Stimulated activated CD8-positive, alpha-beta memory T cell treated with anti-CD3 and anti-CD28 coated beads, Interleukin-15, amount 100 ng/mL, for 1 hour (primary cell): ENCODE data around the gene DCST2.

Experiments used
- DNase-seq: peaks from one replicate; pipeline ENCODE4 v3.0.0-alpha.2; 2020; ENCODE audit warnings: low read depth

The DCST2 gene

DNA sequence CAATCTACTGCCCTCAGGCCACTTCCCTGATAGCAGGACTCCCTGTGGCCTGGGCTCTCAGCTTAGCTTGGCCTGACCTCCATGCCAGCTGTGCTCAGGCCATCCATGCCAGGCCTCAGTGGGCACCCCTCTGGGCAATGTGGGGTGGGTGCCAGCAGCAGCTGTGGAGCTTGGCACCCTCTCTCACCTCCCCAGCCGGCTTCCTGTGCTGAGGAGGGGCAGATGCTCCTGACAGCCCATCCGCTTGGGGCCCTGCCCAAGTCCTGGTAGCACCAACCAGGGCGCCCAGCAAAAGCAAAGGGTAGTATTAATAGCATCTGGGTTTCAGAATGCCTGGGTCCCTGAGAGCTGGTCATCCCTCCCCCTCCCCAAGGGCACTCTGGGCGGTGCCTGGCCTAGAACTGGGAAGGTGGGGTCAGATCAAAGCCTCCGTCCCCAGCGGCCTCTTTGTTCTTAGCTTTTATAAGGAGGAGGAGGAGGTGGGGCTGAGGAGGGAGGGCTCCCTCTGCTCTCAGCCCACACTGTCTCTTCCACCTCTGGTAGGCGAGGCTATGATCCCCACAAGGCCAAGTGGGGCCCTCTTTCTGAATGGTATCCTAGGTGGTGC, 36.1 kb upstream of the DCST2 start:
- DNase-seq = no peak

DNA sequence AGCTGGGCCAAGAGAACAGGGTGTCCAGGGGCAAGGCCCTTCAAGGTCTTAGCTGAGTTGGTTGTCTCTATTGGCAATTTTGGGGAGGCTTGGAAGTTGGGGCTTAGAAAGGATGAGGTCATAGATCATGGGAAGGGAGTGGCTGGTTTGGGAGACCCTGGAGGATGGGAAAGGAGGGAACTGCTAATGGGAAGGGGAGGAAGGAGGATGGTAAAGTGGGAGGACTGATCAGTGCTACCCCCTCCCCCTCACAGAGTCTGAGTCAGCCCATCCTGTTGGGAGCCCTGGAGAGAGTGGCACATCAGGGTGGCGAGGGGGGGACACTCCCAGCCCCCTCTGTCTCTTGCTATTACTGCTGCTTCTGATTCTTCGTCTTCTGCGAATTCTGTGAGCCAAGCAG, 35.0 kb upstream of the DCST2 start:
- no peak for DNase-seq

DNA sequence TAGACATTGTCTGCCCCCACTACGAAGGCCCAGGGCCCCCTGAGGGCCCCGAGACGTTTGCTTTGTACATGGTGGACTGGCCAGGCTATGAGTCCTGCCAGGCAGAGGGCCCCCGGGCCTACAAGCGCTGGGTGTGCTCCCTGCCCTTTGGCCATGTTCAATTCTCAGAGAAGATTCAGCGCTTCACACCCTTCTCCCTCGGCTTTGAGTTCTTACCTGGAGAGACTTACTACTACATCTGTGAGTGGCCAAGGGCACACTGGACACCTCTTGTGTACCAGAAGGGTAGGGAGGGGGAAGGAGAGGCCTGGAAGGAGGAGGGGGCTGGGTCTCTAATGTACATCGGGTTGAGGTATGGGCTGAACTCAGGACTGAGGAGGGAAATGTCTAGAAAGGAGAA, 33.2 kb upstream of the DCST2 start:
- no peak for DNase-seq

DNA sequence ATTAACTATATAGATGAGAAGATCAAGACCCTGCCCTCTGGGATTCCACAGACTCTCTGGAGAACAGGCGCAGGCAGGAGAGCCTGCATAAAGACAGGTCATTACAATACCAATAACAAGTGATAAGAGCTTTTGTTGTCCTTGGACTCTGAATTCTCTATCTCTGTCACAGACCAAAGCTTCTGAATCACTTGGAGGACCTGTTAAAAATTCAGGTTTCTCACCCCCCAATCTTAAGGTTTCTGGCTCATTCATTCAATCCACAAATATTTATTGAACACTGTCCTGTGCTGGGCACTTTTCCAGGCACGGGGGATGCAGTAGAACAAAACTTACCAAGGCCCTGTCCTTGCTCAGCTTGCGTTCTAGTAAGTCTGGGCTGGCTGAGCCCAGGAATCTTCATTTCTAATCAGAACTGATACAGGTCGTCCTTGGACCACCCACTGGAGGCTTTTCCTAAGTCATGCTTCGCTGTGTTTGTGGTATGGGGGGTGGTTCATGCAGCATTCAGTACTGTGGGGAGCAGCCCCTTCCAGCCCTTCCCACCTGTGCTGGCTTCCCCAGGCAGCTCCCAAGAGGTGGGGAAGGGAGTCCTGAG, 31.4 kb upstream of the DCST2 start:
- no peak for DNase-seq

DNA sequence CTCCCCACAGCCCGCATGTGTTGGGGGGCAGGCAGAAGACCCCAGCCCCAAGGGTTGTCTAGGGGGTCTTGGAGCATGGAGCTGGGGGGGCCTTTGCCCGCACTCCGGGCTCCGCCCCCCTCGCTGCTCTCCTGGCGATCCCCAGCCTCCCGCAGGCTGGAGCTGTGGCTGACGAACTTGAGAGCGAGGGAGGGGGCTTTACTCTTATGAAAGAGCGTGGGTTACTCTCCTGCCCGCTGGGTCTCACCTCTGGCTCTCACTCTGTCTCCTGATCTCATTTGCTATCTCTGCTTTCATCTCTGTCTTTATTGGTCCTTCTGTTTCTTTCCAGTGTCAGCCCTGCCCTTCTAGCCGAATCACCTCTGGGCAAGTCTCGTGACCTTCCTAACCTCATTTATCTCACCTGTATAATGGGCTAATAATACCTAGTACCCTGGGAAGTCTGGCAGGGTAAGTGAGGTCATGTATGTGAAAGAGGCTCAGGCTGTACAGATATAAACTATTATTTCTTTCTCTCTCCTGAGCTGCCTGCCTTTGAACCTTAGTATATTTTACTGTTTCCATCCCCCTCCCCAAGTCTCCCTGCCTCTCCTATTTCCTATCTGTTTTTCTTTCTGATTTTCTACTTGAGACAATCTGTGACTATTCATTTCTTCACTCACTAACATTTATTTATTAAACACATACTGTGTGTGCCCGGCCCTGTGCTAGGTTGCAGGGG, 30.7 kb upstream of the DCST2 start:
- no peak for DNase-seq

DNA sequence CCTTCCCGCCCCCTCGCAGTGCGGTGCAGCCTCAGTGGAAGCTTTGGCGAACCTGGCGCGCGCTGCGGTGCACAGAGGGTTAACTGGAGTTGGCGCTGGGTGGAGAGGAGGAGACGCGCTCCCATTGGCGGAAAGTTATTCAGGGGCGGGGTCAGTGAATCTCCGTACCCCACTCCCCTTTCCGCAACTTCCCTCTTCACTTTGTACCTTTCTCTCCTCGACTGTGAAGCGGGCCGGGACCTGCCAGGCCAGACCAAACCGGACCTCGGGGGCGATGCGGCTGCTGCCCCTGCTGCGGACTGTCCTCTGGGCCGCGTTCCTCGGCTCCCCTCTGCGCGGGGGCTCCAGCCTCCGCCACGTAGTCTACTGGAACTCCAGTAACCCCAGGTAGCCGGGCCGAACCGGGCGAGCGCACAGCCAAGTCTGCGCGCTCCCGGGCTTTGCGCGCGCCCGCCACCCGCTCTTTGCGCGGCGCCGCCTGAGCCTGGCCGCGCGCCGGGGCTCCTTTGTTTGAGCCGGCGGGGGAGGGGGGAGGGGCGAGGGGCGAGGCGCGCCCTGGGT, 30.0 kb upstream of the DCST2 start, which contains the start of gene EFNA4:
TSS of gene EFNA4 (plus strand) at position 191 of the 561 bp plus-strand sequence. CDS start at position 275, 84 bp downstream.
- peak; percentile 70 for DNase-seq

DNA sequence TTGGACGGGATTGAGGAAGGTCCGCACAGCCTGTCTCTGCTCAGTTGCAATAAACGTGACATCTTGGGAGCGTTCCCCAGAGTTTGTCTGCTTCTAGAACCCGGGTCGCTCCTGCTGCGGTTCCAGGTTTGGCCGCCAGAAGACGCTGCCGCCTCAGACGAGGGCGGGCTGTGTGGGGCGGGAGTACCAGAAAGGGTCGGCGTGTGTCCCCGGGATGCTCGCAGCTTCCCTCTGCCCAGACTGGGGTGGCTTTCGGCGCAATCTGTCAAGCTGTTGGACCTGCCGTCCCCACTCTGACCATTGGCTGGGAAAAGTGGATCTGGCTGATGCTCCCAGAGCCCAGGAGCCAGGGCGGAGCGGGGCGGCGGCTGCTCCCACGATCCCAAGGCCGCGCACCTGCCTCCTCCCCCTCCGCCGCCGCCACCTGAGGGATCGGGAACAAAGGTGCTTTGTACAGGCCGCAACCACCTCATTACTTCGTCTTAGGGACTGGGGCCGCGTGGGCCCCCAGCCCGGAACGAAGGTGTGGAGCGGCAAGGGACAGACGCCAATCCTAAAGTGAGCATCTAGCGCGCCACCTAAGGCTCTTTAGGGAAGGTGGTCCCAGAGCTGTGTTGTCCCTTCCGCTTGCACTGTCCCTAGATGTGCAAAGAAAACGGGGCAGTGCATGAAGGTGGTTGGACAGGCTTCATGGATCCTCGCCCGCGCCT, 29.3 kb upstream of the DCST2 start:
- peak; percentile 68 for DNase-seq

DNA sequence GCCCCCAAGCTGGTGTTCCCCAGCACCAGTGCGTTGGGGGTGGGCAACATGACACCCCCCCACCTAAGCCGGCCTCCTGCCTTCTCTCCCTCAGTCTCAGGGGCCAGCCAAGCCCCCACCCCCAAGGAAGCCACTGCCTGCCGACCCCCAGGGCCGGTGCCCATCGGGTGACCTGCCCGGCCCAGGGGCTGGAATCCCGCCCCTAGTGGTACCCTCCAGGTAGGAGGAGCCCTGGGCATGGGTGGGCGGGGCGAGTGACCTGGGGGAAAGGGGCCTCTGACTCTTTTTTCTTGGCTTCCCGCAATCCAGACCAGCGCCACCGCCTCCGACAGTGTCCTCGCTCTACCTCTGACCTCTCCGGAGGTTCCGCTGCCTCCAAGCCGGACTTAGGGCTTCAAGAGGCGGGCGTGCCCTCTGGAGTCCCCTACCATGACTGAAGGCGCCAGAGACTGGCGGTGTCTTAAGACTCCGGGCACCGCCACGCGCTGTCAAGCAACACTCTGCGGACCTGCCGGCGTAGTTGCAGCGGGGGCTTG, 28.6 kb upstream of the DCST2 start:
- DNase-seq = no peak

DNA sequence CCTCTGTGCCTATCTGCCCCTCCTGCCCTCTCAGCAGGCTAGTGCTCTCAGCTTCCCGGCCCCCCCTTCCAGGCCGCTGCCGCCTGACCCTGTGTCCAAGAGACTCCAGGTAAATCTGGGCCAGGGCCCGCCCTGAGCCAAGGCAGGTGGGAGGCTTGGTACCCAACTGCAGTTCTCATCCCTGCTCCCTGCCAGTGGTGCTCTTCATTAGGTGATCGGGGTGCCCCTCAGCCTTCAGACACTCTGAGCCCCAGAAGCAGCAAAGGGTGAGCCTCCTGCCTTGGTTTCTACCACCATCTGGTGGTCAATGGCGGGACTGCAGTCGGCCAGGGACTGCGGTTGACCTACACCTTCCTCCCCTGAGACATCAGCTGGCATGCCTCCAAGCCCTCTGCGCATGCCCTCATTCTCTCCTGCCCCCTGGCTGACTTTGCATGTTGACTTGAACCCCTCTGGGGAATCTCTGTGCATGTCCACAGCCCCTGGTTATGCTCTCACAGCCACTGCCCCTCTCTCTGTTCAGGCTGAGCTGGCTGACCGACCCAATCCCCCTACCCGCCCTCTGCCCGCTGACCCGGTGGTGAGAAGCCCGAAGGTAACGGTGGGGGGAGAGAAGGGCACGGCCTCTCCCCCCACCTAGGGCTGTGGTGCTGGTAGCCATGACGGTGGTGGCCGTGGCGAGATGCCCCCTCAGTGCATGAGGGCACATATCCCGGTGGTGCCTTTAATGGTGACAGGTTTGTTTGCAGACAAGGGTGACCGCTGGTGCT, 28.0 kb upstream of the DCST2 start:
- DNase-seq = peak; percentile 95

DNA sequence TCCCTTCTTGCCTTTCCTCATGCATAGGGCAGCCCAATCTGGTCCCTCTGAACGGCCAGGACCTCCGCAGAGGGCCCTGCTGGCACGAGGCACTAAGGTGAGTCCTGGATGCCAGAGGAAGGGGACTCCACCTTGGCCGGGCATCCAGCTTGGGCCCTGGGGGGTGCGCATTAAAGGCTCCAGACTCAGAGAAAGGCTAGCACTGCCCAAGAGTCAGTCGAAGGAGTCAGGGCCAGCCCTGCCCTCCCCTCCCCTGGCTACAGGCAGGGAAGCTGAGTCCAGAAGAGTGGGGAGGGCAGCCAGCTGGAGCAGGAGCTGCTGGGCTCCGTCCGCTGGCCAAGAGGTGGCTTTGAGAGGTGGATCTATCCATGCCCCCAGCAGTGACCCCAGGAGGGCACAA, 27.2 kb upstream of the DCST2 start:
- DNase-seq = no peak

DNA sequence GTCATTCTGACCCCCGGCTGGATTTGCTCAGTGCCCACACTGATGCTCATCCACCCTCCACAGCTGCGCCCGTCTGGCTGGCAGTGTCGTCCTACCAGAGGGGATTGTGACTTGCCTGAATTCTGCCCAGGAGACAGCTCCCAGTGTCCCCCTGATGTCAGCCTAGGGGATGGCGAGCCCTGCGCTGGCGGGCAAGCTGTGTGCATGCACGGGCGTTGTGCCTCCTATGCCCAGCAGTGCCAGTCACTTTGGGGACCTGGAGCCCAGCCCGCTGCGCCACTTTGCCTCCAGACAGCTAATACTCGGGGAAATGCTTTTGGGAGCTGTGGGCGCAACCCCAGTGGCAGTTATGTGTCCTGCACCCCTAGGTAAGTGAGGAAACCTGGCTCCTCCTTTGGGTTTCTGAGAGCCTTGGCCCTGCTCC, 24.2 kb upstream of the DCST2 start:
- DNase-seq = no peak

DNA sequence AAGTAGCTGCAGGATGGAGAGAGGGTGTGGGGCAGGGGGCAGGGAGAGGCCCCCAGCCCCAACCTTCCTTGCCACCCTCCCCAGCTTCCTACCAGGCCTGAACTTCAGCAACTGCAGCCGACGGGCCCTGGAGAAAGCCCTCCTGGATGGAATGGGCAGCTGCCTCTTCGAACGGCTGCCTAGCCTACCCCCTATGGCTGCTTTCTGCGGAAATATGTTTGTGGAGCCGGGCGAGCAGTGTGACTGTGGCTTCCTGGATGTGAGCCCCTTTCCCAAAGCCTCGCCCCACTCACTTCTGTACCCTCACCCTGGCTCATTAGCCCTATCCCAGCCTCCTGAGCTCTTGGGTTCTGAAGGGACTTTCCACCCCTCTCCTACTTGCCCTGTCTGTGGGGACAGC, 23.5 kb upstream of the DCST2 start:
- DNase-seq = no peak

DNA sequence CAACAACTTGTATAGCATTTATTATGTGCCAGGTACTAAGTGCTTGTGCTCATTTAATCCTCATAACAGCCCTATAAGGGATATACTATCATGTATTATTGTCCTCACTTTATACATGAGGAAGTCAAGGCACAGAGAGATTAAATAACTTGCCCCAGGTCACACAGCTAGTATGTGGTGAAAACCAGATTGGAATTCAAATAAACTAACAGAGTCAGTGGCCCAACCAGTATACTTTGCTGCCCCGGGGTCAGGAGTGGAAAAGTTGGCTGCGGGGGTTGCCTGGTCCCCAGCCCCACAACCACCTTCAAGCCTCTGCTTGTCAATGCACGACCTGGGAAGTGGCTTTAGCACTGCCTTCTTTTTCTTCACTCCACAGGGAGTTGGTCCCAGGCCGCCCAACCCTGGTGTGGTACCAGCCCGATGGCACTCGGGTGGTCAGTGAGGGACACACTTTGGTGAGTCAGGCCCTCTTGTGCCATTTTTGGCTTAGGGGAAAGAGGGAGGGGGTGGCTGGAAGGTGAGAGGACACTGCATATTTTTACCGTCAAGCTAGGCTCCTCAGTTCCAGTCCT, 20.0 kb upstream of the DCST2 start:
- DNase-seq = no peak

DNA sequence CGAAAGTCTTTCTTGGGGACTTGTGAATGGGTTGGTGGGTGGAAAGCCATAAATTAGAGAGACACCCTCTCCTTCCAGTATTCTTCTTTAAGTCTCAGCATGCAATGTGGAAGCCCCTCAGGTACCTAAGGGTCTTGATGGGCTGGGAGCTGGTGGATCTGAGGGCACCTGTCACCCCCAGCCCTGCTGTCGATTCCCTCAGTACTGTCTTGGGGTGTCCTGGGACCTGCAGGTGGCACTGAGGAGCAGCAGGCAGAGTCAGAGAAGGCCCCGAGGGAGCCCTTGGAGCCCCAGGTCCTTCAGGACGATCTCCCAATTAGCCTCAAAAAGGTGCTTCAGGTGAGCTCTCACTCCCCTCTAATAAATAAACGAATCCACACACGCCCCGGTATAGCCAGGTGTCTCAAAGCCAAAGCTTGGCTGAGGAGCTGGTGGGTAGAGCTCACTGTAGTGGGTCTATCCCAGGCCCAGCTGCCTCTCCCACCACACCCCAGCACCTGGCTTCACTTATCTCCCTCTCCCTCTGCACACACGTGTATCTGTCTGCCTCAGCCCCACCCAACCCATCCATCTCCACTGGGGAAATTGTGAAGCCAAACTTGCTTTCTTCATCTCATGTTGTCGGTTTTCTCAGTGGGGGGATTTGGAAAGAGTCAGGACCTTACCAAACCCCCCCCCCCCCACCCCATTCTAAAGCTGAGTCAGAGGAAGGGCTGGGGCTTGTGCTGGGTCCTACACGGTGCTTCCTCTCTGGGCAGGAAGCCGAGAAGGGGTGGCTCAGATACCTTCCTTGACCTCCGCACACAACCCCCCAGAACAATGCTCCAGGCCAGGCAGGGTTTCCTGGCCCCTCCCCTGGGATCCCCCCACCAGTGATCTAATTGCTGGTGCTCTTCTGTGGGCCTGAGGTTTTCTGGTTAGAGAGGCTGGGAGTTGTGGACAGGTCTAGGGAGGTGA, 19.1 kb upstream of the DCST2 start:
- no peak for DNase-seq

DNA sequence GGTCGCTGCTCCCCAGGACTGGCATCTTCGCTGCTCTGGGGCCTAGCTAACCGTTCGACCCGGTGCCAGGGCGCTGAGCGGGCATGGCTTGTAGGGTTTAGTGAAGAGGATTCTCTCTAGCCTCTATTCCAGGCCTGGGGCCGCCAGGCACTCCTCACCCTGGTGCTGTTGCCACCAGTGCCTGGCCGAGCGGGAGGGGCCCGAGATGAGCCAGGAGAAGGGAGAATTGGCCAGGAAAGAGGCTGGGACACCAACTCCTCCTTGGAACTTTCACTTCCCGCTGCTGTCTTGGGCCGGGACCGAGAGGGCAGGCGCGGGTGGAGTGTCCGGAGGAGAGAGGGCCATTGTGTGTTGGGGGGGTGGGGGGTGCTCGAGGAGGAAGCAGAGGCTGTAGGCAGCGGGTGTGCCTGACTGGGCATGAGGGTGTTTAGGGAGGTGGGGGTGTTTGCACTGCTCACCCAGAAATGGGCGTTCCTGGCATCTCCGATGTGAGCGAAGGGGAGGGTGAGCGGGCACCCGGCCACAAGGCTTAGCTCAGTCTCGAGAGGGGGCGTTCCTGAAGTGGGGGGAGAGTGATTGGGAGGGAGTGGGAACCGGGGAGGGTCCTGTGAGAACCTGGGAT, 18.3 kb upstream of the DCST2 start:
- no peak for DNase-seq

DNA sequence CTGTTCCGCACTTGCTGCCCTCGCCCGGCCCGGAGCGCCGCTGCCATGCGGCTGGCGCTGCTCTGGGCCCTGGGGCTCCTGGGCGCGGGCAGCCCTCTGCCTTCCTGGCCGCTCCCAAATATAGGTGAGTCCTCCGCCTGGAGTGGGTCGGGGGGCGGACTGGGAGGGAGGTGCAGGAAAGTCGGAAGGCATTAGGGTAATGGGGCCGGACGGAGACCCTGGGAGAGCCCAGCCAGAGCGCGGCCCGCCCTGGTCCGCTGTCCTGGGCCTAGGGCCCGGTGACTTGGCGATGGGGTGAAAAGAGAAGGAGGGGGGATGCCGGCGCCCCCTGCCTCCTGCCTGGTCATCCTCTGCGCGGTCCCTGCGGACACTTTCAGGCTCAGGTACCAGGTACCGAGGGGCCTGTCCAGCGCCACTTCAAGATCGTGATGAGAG, 17.8 kb upstream of the DCST2 start:
- DNase-seq = no peak

DNA sequence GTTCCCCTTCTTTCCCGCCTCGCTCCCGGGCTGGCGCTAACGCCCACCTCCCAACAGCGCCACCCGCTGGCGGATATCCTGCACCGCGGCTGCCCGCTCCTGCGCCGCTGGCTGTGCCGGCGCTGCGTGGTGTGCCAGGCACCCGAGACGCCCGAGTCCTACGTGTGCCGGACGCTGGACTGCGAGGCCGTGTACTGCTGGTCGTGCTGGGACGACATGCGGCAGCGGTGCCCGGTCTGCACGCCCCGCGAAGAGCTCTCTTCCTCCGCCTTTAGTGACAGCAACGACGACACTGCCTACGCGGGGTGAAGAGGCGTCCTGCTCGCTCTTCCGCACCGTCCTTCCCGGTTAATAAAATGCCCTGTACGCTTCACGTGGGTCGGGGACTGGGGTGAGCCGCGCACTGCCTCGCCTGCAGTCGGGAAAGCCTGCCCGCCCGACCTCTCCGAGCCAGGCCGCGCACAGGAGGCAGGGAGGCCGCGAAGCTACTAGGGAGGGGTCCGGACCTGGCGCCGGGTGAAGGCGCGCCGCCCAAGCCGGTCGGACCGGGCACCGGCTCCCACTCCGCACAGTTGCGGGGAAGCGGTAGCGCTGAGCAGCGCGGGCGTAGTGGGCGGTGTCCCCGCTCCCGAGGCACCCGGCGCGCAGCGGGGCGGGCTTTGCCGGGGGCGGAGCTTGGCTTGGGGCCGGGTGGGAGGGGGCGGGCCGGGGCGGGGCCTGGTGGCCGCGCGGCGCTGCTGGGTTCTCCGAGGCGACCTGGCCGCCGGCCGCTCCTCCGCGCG, 17.2 kb upstream of the DCST2 start, which contains the start of gene ADAM15:
TSS of gene ADAM15 (plus strand) at position 757 of the 782 bp plus-strand sequence. CDS start 71 bp downstream, outside the sequence.
- DNase-seq = peak; percentile 57
